ENCODE results near the gene CCDC82. TPM values are rescaled to one million over a fixed set of nuclear protein-coding genes. Genes with fewer than 3 reads are reported as not detected.

Gene CCDC82
- total and polyA plus RNA-seq, 7 donors = 6.3 to 21.4 (median 8.6) TPM

DNA sequence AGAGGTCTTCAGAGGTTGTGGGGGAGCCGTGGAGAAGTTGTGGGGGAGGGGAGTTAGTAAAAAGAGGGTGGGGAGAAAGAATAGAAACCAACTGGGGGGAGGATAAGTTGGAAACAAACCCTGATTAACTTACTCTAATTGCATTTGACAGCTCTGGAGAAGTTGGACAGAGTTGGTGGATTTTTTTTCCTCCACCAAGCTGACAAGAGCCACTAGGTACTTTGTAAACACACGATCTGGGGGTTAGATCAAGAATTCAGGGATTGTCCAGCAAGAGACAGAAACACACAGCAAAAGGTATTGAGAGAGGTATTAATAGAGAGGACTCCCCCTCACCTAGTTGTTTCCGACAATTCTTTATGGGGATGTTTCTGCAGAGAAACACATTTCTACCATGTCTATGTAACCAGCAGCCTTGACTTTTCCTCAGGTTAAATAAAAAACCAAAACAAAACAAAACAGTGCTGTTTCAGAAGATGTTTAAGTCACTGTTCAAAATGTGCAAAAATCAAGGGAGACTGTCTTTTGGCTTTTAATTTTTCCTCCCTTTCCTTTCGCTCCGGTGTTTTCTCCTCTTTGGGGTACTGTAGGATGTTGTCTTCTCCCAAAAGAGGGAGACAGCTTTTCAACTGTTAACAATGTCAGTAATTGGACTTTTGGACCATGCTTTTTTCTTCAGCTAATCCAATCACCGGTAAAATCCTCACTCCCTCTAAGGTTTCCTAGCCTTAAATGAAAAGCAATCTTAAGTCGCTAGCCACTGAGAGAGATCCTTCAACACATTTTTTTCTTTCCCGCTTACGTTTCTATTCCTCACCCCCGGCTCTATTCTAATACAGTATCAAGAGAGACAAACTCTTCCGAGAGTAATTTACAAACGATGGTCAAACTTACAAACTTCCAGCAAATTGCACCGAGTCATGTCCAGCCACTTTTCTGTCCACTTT, 47.4 kb downstream of the CCDC82 start:
- Histone ChIP-seq H3K27ac (peak overlapping the region; percentile 57), H3K4me3 (peak overlapping the region; percentile 82), H3K27me3 (ENCODE audit: insufficient read depth in 3 of 3, low read length in 2 of 3) (no peaks in the 10 kb centered on the region), H3K36me3 (ENCODE audit: insufficient read depth in 1 of 2, low read depth in 1 of 2) (no peaks in the 10 kb centered on the region), H3K4me1 (peaks cover 10% of the 10 kb centered on the region), H3K9me3 (no peaks in the 10 kb centered on the region)
- DNase-seq (no peak), ATAC-seq (peak in 1 of 4 donors; percentile 8)
- WGBS, 3 donors = 6 to 10% (median 8%) methylated on average over 13 of the region's 13 CpGs
- TF ChIP-seq, protein P1, sequence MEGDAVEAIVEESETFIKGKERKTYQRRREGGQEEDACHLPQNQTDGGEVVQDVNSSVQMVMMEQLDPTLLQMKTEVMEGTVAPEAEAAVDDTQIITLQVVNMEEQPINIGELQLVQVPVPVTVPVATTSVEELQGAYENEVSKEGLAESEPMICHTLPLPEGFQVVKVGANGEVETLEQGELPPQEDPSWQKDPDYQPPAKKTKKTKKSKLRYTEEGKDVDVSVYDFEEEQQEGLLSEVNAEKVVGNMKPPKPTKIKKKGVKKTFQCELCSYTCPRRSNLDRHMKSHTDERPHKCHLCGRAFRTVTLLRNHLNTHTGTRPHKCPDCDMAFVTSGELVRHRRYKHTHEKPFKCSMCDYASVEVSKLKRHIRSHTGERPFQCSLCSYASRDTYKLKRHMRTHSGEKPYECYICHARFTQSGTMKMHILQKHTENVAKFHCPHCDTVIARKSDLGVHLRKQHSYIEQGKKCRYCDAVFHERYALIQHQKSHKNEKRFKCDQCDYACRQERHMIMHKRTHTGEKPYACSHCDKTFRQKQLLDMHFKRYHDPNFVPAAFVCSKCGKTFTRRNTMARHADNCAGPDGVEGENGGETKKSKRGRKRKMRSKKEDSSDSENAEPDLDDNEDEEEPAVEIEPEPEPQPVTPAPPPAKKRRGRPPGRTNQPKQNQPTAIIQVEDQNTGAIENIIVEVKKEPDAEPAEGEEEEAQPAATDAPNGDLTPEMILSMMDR (IDR thresholded peaks at IDR 0.05) = no peak
- intact Hi-C loops (cut with DNase I) = loop anchor here (2.0 to 5.0 kb wide), 3 partner anchors 287 to 505 kb away; no protein-coding TSS in a partner anchor

DNA sequence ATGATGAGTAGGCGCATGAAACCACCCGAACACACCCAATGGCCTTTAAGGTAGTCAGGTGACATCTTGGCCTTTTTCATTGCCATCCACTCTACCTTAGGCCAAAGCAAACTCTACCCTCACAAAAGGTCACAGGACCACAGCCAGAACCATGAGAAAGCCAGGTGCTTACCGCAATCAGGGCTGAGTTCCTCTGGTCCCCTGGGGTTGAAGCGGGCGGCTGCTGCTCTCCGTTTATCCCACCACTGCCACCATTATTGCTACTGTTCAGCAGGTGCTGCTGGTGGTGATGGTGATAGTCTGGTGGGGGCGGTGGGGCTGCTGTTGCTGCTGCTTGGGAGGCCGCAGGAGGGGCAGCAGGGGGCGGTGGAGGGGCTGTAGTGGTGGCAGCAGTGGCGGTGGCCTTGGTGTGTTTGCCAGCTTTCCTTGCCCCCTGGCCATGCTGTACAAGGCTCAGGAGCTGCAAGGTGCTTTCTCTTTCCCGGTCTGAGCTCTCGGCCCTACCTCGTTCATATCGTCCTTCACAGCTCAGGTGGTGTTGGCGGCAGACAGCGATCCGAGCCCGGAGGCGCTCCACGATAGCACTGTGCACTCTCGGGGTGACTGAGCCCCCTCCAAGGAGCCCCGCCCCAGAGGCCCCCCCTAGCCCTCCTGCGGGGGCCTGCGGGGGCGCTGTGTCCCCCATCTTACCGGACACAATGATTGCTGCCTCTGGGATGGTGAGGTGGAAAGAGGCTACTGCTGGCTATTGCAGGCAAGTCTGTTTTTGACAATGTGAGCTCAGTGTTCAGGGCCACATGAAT, 48.3 kb downstream of the CCDC82 start:
- Histone ChIP-seq H3K27ac (peak overlapping the region; percentile 39), H3K4me3 (peak overlapping the region; percentile 82), H3K27me3 (ENCODE audit: insufficient read depth in 3 of 3, low read length in 2 of 3) (no peaks in the 10 kb centered on the region), H3K9me3 (no peaks in the 10 kb centered on the region), H3K4me1 (peaks cover 10% of the 10 kb centered on the region), H3K36me3 (ENCODE audit: insufficient read depth in 1 of 2, low read depth in 1 of 2) (no peaks in the 10 kb centered on the region)
- DNase-seq (peak; percentile 43 to 70), ATAC-seq (peak in 2 of 4 donors; percentile 11 to 40)
- TF ChIP-seq, protein P1 (IDR thresholded peaks at IDR 0.05) = no peak
- 49 to 51% (median 49%) methylated on average over 23 to 26 of the region's 26 CpGs for WGBS, 3 donors
- intact Hi-C loops (cut with DNase I) = loop anchor here (2.0 to 5.0 kb wide), 3 partner anchors 287 to 504 kb away; no protein-coding TSS in a partner anchor

DNA sequence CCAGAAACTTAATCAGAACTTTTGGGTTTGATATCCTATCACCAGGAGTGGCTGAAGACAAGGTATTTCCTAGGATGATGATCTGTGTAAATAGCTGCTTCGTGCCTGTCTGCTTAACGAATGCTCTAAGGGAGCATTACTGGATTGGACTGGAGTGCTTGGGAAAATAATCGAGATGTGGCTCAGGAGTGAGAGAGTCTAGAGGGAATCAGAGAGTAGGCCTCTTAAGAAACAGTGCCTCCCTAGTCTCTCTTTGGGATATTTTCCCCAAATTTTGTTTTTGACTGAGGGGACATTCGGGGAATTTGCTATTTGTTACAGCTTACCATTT, 49.2 kb downstream of the CCDC82 start:
- H3K36me3 ChIP-seq (ENCODE audit: insufficient read depth in 1 of 2, low read depth in 1 of 2) = no peaks in the 10 kb centered on the region
- no peak for DNase-seq
- no peaks in the 10 kb centered on the region for H3K27me3 ChIP-seq (ENCODE audit: insufficient read depth in 3 of 3, low read length in 2 of 3)
- intact Hi-C loops (cut with DNase I) = loop anchor here (5.0 kb wide), 2 partner anchors 498 to 503 kb away; no protein-coding TSS in a partner anchor
- peak overlapping the region; percentile 82 for H3K4me3 ChIP-seq
- TF ChIP-seq, protein P1 (IDR thresholded peaks at IDR 0.05) = no peak
- ATAC-seq = no peak
- H3K27ac ChIP-seq = peak overlapping the region; percentile 65
- 80 to 82% (median 82%) methylated on average over 4 of the region's 4 CpGs for WGBS, 3 donors
- no peaks in the 10 kb centered on the region for H3K9me3 ChIP-seq
- peaks cover 10% of the 10 kb centered on the region for H3K4me1 ChIP-seq

DNA sequence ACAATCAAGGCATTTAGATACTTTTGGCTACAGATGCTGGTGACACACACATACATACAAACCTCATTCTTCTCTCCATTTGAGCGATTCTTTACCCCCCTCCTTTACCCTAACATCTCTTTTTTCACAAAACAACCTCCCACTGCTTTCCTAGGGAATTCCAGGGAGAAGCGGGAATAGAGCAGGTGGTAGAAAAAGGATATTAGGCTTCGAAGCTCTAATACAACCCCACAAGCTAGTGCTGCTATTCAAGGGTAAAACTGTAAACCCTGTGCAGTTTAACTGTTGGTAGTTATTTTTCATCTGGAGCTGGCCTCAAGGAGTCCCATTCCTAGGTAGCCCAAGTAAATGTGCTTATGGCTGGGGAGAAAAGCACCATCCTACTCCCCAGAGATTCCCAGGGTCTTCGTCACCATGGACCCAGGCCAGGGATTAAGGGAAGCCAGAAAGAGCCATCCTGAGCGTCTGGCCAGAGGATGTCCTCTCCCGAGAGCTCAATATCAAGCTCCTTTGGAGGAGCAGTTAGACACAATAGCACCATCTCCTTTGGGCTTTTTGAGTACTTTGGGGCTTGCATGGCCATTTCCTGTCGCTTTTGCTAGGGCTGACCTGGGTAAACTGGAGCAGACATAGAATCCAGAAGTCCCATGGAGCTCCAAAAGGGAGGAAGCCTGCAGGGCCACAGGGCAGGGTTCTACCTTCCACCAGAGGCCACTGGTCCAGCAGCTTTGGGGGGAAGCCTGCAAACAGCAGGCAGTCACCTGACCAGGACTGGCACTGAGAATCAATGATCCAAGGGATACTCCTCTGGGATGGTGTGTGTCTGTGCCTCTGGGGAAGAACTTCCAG, 49.8 kb downstream of the CCDC82 start:
- peak overlapping the region; percentile 65 for H3K27ac ChIP-seq
- ATAC-seq (no peak), DNase-seq (no peak)
- TF ChIP-seq, protein P1 (IDR thresholded peaks at IDR 0.05) = no peak
- intact Hi-C loops (cut with DNase I) = loop anchor here (5.0 kb wide), 2 partner anchors 498 to 503 kb away; no protein-coding TSS in a partner anchor
- H3K36me3 ChIP-seq (ENCODE audit: insufficient read depth in 1 of 2, low read depth in 1 of 2) = no peaks in the 10 kb centered on the region
- peaks cover 10% of the 10 kb centered on the region for H3K4me1 ChIP-seq
- no peaks in the 10 kb centered on the region for H3K27me3 ChIP-seq (ENCODE audit: insufficient read depth in 3 of 3, low read length in 2 of 3)
- H3K9me3 ChIP-seq = no peaks in the 10 kb centered on the region
- peak overlapping the region; percentile 82 for H3K4me3 ChIP-seq
- WGBS, 3 donors = 62 to 71% (median 66%) methylated on average over 7 of the region's 7 CpGs

Measured in psoas muscle (tissue), 8 donors.